GM18519 (cell line): Measurements from ENCODE around the gene HSH2D.
"Not testable (repeated sequence)": the region's sequence is repeated elsewhere in the genome, so short reads cannot be mapped to it uniquely, and the experiment has no call there.

Source experiments
- ATAC-seq: cut with Tn5 transposase; IDR thresholded peaks from one replicate; pipeline ENCODE4 v1.9.1; 2021; ENCODE audit warnings: mild to moderate bottlenecking, moderate library complexity; ENCODE audit not compliant: unreplicated experiment, low FRiP score

HSH2D gene, protein sequence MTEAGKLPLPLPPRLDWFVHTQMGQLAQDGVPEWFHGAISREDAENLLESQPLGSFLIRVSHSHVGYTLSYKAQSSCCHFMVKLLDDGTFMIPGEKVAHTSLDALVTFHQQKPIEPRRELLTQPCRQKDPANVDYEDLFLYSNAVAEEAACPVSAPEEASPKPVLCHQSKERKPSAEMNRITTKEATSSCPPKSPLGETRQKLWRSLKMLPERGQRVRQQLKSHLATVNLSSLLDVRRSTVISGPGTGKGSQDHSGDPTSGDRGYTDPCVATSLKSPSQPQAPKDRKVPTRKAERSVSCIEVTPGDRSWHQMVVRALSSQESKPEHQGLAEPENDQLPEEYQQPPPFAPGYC

DNA sequence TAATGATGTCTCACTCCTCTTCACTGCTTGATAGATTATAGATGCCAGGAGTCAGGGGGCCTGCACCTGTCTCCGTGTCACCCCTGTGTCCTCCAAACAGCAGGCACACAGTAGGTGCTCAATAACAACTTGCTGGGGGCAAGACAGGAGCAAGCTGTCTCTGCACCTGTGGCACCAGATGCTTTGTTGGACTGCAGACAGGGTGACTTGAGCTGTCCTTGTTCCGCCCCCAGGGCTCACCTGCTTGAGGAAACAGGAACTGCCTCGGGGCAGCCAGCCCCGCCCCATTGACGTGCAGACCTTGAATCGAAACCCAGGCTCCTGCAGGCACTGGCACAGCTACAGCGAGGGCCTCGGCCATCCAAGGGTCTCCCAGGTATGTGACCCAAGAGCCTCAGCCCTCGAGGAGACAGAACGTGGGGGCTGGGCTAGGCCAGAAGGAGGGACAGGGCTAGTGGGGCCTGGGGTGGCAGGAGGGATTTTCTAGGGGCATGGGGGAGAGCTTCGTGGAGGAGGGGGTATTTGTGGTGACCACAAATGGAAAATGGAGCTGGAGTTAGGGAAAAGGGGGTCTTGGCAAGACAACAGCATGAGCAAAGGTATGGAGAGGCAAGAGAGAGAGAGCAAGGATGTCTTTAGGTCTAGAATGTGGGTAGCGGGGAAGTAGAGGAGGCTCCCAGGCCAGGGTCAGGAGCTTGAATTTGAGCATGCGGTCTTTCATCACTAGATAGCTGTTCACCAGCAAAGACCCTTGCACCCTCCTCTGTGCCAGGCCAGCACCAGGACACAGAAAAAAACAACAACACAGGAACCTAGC is at the start of gene HSH2D:
HSH2D (plus strand) TSS at position 287 of the 817 bp plus-strand sequence. CDS start 5,066 bp downstream, outside the sequence.
- no peak for ATAC-seq

DNA sequence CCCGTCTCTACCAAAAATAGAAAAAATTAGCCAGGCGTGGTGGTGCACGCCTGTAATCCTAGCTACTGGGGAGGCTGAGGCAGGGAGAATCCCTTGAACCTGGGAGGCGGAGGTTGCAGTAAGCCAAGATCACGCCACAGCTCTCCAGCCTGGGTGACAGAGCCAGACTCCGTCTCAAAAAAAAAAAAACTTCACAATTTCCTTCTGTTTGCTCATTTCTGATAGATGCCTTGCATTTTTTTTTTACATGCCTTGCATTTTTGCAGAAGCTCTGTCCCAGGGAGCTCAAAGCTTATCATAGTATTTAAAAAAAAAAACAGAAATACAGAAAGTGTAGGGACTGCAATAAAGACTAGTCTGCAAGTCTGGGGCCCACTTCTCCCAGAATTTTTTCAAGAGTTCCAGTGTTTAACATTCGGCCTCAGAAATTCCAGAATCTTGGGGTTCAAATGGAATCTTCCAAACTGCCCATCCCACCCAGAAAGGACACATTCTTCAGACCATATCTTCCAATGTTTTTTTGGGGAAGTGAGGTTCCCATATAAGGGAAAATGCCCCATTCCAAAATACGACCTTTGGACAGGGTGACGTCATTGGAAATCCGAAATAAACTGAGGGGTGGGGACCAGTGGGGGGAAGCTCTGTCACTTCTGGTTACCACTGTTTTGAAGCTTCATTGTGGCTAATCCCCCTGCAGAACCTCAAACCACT is 49.0 kb upstream of the HSH2D start:
- ATAC-seq: no peak

DNA sequence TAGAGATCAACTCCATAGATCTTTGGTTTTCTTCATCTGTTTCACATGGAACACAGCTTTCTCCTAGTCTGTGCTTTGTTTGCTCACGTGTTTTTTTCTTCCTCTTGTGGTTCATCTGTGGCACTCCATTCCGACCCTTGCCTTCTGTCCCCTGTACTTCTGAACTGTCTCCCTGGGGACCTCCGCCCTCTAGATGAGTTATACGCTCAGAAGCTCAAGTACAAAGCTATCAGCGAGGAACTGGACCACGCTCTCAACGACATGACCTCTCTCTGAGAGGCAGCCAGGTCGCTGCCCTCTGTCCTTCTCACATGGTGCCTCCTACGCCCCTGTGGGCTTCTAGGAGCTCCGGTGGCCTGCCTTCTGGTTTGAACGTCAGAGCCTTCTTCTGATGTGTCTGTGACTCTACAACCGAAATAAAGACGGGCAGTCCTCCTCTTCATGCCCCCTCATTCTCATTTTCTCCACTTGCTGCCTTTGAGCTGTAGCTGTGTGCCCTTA is 48.4 kb upstream of the HSH2D start:
- ATAC-seq: no peak

DNA sequence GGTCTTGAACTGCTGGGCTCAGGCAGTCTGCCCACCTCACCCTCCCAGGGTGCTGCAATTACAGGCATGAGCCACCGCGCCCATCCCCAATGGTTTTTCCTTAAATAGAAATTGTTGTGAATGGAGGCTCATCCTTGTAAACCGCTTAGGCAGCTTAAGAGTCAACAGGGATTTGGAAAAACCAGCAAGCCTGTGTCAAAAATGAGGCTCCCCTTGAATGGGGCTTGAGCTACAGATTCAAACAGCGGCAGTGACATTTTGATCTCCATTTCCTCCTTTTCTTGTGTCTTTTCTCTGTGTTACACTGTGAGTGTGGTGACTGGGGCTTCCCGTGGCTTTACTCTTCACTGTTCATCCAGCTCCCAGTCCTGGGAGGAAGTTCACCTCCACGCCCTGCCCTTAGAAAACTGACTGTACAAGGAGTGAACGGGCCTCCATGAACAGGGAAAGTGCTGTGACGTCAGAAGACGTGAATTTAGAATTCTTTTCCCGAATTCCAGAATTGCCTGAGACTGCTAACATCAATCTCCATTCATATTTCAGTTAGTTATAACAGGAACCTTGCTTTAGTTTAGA is 47.1 kb upstream of the HSH2D start:
- ATAC-seq: no peak

DNA sequence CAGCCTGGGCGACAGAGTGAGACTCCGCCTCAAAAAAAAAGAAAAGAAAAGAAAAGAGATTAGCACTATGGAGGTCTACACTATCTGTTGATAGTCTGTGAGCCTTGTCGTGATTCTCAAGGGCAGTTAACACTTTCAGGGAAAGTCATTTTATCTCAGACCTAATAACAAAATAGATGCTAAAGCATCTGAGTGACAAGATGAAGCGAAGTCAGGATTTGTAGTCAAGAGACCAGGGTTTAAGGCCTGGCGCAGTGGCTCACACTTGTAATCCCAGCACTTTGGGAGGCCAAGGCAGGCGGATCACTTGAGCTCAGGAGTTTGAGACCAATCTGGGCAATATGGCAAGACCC is 45.1 kb upstream of the HSH2D start:
- ATAC-seq: no peak

DNA sequence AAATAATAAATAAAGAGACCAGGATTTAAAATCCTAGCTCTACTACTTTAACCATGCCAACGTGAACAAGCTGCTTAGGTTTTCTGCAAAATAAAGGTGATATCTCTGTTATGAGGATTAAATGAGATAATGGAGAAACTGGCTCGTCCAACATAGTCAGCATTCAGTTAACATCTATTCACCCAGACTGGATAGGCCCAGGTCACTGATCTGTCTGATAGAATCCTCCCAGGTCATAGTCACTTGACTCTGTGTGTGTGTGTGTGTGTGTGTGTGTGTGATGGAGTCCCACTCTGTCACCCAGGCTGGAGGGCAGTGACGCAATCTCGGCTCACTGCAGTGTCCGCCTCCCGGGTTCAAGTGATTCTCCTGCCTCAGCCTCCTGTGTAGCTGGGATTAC is 44.7 kb upstream of the HSH2D start:
- no peak for ATAC-seq

DNA sequence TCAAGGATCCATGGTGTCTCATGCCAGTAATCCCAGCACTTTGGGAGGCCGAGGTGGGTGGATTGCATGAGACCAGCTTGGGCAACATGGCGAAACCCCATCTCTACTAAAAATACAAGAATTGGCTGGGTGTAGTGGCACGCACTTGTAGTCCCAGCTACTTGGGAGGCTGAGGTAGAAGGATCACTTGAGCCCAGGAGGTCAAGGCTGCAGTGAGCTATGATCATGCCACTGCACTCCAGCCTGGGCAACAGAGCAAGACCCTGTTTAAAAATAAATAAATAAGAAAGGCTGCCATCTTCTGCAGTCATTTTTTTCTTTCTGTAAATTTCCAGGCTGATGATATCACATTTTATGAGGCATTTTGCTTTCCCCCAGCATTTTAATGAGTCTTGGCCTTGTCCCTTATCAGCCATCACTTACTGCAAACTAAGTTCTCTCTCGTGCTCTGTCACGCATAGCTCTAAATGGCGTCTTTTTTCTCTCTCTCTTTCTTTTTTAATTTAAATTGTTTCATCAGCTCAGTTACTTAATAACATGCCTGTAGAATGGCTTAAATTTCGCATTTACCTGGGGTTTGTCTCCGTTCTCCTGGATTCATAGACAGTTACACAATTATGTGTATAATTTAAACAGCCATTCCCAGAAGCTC is 44.0 kb upstream of the HSH2D start:
- not testable (repeated sequence) for ATAC-seq

DNA sequence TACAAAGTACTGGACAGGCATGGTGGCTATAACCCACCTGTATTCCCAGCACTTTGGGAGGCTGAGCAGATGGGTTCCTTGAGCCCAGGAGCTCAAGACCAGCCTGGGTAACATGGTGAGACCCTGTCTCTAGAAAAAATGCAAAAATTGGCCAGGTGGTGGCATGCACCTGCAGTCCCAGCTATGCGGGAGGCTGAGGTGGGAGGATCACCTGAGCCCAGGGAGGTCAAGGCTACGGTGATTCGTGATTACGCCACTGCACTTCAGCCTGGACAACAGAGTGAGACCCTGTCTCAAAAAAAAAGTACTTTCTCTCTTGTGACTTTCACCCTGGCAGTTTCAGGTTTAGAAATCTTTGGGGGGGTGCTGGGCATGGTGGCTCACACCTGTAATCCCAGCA is 43.0 kb upstream of the HSH2D start:
- ATAC-seq: no peak

DNA sequence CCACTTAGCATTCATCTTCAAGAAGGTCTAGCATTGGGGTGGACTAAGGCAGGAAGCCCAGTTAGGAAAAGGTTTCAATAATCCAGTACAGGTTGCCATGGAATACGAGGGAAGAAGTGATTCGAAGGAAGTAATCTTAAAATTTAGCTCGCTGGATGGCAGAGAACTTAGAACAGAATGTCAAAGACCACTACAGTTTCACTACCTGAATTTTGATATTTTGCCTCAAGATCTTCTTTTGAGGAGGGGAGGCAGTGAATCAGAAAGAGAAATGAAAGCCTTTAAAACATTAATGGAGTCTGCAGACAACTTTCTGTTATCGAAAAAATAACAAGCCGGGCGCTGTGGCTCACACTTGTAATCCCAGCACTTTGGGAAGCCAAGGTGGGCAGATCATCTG is 38.8 kb upstream of the HSH2D start:
- ATAC-seq: no peak

DNA sequence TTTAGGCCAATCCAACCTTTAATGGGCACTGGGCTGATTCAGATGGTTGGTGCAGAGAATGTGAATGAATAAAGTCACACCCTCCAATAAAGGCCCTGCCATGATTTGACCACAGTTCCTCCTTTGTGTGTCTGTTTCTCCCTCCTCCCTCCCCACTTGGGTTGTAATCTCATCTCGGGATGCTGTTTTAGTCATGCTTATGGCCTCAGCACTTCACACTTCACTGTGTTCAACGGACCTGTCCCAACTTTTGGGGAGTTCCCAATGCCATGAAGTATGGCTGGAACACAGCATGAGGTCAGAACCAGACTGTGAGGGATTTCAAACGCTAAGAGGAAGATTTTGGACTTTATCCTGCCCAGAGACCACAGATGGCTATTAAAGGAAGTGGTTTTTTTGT is 37.4 kb upstream of the HSH2D start:
- ATAC-seq: no peak

DNA sequence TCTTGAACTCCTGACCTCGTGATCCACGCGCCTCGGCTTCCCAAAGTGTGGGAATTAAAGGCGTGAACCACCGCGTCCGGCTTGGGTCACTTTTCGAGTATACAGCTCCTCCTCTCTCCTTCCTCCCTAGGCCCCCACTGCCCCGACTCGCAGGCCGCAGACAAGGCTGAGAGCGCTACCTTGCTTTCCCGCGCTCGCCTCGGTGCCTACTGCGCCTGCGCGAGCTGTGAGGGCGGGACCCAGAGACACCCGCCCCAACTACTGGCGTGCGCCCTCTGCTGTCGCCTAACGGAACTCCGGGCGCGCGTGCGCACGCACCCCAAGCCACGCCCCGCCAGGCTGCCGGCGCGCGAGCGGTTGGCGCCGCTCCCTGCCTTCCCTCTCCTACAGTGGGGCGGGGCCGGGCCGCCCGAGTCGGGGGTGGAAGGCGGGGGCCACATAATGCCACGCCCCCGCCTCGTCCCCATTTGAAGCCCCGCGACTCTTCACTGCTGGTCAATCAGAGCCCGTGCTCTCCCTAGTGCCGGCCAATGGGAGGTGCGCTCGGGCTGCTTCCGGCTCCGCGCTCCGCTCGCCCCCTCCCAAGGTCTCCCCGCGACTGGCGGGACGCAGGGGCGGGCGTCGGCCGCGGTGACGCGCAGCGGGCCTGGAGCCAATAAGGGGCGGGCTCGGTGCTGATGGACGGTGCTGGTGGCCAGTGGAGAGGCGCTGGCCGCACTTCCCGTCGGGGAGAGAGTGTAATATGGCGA is 32.2 kb upstream of the HSH2D start, which contains the start of gene RAB8A:
RAB8A (plus strand) TSS at position 730 of the 749 bp plus-strand sequence; CDS start at position 743, 13 bp downstream.
- ATAC-seq: peak; percentile 70

DNA sequence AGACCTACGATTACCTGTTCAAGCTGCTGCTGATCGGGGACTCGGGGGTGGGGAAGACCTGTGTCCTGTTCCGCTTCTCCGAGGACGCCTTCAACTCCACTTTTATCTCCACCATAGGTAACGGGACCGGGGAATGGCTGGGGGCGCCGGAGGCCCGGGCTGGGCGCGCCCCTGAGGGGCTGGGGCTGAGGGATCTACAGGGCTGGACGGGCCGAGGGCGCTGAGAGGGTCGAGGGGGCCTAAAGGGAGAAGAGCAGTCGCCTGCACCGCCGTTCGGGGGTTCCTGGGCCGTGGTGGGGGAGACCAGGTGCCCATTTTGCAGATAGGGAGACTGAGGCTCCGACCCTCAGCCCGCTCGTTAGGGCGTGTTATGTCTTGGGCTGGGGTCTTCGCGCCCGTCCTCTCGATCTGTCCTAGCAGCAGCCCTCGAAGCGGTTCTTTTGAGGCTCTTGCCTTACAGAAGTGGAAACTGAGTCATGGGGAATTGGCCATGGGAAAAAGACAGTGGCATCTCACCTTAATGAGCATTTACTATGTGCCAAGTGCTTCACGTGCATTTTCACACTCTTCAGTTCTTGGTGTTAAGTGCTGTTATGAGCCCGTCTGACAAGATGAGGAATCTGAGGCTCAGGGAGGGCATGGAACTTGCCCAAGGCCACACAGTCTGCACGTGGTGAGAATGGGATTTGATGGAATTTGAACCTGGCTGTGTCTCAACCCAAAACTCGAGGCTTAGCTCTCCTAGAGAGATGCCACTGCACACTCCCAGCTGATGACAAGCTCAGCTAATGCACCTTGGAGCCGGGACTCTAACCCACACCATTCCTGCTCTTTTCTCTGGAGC is 31.4 kb upstream of the HSH2D start:
- no peak for ATAC-seq

DNA sequence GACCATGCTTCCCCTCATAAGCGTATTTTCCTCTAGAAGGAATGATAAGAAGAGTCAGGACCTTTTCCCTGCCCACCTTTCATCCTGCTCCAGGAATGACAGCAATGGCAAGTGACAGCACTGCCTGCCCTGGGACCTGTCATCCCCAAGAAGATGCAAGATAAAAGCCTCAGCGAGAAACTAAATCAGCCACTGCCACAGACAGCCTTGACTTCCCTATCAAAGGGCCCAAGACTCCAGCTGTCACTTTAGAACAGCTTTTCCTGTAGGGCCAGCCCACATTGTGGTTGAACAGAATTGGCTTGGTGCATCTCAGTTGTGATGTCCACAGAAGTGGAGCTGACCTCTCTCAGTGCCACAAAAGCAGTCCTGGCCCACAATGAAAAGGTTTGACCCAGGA is 30.7 kb upstream of the HSH2D start:
- ATAC-seq: no peak

DNA sequence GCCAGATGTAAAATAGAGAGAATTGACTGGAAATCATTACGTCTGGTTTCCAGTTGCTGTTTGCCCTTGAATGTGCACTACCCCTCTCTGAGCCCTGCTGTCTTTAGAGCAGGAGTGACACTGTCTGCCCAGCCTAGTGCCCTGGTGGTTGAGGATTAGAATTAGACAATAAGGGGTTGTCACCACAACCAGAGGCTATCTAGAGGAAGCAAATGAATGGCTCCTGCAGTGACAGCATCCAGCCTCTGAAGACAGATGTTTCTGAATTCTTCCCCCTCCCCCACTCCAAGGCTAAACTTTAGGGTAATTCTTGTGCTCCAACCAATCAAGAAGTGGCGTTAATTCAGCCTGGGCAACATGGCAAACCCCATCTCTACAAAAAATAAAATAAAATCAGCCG is 29.8 kb upstream of the HSH2D start:
- no peak for ATAC-seq

DNA sequence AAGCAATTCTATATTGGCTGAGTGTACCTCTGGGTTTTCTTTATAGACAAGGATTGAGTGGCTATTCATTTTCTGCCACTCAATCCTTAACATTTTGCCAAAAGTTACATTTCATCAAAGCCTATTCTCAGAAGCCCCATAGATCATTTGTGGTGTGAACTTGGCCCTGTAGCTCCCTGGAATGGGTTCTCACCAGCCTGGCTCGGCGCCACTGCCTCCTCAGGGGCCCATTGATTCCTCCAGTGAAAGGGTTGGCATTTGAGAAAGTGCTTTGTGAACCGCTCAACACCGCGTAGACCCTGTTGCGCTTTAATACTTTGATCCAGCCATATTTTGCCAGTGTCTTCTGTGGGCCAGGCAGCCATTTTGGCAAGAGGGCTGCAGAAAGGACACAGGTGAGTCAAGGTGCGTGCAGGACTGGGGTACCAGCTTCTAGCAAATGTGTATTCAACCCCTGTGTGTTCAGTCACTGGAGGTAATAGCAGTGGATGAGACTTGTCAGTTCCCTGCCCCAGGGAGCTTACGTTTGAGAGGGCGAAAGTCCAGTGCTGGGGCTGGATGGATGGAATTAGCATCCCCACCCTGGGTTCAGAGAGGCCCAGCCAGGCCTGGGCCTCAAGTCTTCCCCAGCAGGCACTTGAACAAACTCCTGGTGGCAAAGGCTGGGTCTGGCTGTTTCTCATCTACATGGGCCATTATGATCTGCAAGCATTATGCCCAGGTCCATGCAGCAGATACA is 28.0 kb upstream of the HSH2D start:
- ATAC-seq: no peak

DNA sequence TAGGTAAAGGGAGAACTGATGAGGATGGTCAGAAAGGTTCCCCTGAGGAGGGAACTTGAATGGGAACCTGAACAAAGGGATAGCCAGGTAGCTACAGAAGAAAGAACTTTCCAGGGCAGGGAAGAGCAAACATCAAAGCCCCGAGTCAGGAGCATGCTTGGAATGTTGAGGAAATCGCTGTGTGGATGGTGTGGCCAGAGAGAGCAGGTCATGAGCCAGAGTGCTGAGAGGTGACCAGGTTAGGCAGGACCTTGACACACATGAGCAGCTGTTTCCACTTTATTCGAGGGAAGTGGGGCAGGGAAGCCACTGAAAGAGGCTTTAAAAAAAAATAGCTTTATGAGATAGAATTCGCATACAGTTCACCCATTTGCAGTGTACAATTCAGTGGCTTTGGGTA is 27.4 kb upstream of the HSH2D start:
- no peak for ATAC-seq

DNA sequence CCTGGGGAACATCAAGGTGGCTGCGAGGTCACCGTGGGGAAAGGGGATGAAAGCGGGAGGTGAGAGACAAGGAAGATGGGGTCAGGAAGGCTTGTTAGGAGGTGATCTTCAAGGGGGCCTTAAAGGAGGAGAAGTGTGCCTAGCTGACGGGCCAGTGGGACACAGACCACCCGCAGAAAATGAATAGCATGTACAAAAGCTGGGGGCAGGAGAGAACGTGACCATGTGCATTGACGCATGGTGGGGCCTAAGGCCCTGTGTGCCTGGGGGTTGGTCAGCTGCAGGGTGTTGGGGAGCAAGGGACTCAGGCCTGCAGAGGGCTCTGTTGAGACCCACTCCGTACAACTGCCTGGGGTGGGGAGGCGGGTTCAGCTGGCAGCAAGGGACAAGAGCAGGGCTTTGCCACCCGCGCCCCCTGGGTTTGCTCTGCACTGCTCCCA is 25.9 kb upstream of the HSH2D start:
- ATAC-seq: no peak

DNA sequence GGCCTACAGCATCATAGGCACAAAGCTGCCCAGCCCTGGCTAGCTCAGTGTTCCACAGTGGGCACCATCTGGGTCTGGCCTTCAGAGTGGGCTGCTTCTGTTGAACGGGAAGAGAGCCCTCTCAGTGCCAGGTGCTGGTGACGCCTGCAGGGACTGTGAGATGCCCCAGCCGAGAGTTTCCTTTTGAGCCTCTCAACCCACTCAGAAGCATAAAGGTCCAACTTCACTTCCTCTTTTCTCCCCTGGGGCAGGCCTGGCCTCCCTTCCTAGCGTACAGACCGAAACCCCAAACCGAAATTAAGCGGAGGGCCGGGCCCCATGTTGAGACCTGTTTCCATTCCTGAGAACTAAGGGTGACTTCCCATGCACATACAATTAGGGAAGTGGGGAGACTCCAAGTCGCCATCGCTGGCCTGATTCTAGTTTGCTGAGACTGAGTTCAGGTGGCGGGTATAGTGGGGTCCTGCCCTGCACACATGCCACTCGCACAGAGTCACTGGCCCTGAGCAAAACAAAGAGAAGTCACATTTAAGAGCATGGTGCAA is 24.9 kb upstream of the HSH2D start:
- ATAC-seq: no peak
